Measurements from ENCODE around the gene KCNA10.

- TF ChIP-seq, protein P1, sequence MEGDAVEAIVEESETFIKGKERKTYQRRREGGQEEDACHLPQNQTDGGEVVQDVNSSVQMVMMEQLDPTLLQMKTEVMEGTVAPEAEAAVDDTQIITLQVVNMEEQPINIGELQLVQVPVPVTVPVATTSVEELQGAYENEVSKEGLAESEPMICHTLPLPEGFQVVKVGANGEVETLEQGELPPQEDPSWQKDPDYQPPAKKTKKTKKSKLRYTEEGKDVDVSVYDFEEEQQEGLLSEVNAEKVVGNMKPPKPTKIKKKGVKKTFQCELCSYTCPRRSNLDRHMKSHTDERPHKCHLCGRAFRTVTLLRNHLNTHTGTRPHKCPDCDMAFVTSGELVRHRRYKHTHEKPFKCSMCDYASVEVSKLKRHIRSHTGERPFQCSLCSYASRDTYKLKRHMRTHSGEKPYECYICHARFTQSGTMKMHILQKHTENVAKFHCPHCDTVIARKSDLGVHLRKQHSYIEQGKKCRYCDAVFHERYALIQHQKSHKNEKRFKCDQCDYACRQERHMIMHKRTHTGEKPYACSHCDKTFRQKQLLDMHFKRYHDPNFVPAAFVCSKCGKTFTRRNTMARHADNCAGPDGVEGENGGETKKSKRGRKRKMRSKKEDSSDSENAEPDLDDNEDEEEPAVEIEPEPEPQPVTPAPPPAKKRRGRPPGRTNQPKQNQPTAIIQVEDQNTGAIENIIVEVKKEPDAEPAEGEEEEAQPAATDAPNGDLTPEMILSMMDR (IDR thresholded peaks at IDR 0.05): no peak
- no peak for TF ChIP-seq POLR2AphosphoS5 (IDR thresholded peaks at IDR 0.05)
Observed at GRCh38 chr1:110471131-110471530, 47.8 kb downstream of the KCNA10 start.

Measured in prostate gland (tissue), 2 donors.